Measurements from ENCODE around the gene PPM1J. TPM values are rescaled to one million over a fixed set of nuclear protein-coding genes. Genes with fewer than 3 reads are reported as not detected.
A peak's percentile ranks its signal among the peaks of the same experiment; 100 is the strongest.

Gene PPM1J
- total RNA-seq, 4 donors from 2014 or later, result 6.6 to 22.1 (median 13.4) TPM

DNA sequence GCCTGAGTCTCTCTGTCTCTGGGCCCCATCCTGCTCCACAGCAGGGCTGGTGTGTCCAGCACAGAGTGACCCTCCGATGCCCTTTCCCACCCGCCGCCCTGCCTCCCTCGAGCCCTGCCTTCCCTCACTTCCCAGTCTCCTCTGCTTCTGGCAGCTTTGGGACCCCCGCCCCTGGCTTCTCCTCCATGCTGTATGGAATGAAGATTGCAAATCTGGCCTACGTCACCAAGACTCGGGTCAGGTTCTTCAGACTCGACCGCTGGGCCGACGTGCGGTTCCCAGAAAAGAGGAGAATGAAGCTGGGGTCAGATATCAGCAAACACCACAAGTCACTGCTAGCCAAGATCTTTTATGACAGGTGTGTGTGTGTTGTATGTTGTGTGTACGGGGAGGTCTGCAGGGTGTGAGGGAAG is 26.3 kb downstream of the PPM1J start:
- no peaks in the 10 kb centered on the region for H3K27me3 ChIP-seq
- H3K4me3 ChIP-seq, result no peak overlapping the region
- TF ChIP-seq EP300 (IDR thresholded peaks at IDR 0.05), result no peak
- TF ChIP-seq POLR2A (IDR thresholded peaks at IDR 0.05), result no peak
- no peak for TF ChIP-seq POLR2AphosphoS5 (IDR thresholded peaks at IDR 0.05)
- TF ChIP-seq, protein P1, sequence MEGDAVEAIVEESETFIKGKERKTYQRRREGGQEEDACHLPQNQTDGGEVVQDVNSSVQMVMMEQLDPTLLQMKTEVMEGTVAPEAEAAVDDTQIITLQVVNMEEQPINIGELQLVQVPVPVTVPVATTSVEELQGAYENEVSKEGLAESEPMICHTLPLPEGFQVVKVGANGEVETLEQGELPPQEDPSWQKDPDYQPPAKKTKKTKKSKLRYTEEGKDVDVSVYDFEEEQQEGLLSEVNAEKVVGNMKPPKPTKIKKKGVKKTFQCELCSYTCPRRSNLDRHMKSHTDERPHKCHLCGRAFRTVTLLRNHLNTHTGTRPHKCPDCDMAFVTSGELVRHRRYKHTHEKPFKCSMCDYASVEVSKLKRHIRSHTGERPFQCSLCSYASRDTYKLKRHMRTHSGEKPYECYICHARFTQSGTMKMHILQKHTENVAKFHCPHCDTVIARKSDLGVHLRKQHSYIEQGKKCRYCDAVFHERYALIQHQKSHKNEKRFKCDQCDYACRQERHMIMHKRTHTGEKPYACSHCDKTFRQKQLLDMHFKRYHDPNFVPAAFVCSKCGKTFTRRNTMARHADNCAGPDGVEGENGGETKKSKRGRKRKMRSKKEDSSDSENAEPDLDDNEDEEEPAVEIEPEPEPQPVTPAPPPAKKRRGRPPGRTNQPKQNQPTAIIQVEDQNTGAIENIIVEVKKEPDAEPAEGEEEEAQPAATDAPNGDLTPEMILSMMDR (IDR thresholded peaks at IDR 0.05), result no peak
- peaks cover 53% of the 10 kb centered on the region for H3K36me3 ChIP-seq
- peaks cover 30% of the 10 kb centered on the region for H3K4me1 ChIP-seq
- no peak for DNase-seq (ENCODE audit: low spot score in 2 of 2)
- H3K9me3 ChIP-seq, result no peaks in the 10 kb centered on the region
- H3K27ac ChIP-seq, result no peak overlapping the region
- WGBS, result 84% methylated on average over 13 of the region's 13 CpGs

DNA sequence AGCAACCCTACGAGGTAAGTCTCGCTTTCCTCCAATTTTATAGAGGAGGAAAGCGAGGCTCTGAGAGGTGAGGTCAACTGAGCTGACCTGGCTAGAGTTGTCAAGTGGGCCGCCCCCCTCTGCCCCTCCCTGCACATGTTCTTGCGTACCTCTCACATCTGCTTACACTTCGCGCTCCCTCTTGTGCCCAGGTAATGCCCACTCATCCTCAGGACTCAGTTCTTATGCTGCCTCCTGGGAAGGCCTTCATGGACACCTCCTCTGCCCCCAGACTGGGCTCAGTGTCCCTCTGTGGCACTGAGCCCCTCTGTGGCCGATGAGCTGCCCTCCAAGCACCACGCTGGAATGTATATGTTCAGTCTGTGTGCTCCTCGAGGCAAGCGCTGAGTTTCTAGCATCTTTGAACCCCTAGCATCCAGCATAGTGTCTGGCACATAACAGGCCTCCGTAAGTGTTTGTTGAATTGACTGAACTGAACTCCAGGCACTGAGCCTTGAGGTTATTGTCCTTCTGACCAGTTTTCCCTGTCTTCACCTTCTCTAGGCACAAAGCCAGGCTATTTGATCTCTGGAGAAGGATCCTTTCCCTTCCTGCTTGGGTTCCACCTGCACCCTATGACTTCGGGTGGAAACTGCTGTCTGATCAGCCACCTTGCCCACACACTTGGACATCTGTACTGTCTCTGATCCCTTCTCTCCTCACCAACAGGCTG is 27.2 kb downstream of the PPM1J start:
- Histone ChIP-seq H3K4me3 (no peak overlapping the region), H3K9me3 (no peaks in the 10 kb centered on the region), H3K27me3 (no peaks in the 10 kb centered on the region), H3K36me3 (peaks cover 46% of the 10 kb centered on the region), H3K27ac (peak overlapping the region; percentile 71), H3K4me1 (peaks cover 30% of the 10 kb centered on the region)
- TF ChIP-seq EP300 (IDR thresholded peaks at IDR 0.05) (no peak), POLR2A (IDR thresholded peaks at IDR 0.05) (no peak)
- 80% methylated on average over 9 of the region's 13 CpGs for WGBS
- no peak for DNase-seq (ENCODE audit: low spot score in 2 of 2)

DNA sequence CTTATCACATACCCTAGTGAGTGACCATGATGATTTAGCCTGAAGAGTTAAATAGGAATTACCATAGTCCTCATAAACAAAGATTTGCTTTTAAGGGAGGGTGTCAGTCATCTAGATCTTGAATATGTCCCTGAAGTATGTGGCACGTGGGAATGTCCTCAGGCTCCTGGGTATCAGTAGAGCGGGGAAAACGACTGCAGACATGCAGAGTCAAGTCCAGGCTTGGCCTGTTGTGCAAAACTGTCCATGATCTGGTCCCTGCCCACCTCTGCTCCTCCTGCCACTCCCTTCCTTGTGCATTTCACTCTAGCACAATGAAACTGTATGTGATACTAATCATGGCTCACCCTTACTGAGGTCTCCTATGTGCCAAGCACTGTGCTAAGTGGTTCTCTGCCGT is 27.8 kb downstream of the PPM1J start:
- H3K9me3 ChIP-seq, result no peaks in the 10 kb centered on the region
- TF ChIP-seq EP300 (IDR thresholded peaks at IDR 0.05) (no peak), POLR2A (IDR thresholded peaks at IDR 0.05) (no peak), POLR2AphosphoS5 (IDR thresholded peaks at IDR 0.05) (peak in 2 of 3 donors; percentile 38 to 66)
- TF ChIP-seq, protein P1 (IDR thresholded peaks at IDR 0.05), result no peak
- no peak overlapping the region for H3K4me3 ChIP-seq
- peaks cover 40% of the 10 kb centered on the region for H3K36me3 ChIP-seq
- no peak for DNase-seq (ENCODE audit: low spot score in 2 of 2)
- peaks cover 30% of the 10 kb centered on the region for H3K4me1 ChIP-seq
- 63% methylated on average over 4 of the region's 4 CpGs for WGBS
- H3K27ac ChIP-seq, result peak overlapping the region; percentile 71
- no peaks in the 10 kb centered on the region for H3K27me3 ChIP-seq

DNA sequence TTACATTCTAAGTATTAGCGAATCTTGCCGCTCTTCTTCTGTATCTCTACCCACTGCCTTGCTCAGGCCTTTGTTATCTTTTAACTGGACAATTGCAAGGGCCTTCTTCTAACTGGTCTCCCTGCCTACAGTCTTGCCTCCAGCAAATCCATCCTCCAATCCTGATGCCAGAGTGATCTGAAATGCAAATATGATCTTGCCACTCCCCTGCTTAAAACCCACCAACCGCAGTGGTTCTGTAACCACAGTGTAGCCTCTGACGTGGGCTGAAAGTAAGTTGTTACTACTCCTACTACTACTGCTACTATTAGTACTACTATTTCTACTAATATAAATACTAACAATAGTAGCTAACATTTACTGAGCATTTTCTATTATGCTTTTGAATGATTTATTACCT is 28.3 kb downstream of the PPM1J start:
- 87% methylated on average over 4 of the region's 4 CpGs for WGBS
- DNase-seq (ENCODE audit: low spot score in 2 of 2), result no peak
- Histone ChIP-seq H3K36me3 (peaks cover 35% of the 10 kb centered on the region), H3K9me3 (no peaks in the 10 kb centered on the region), H3K27ac (peak overlapping the region; percentile 66), H3K4me3 (no peak overlapping the region), H3K4me1 (peaks cover 30% of the 10 kb centered on the region), H3K27me3 (no peaks in the 10 kb centered on the region)
- TF ChIP-seq EP300 (IDR thresholded peaks at IDR 0.05) (no peak), POLR2AphosphoS5 (IDR thresholded peaks at IDR 0.05) (no peak), POLR2A (IDR thresholded peaks at IDR 0.05) (no peak)
- TF ChIP-seq, protein P1 (IDR thresholded peaks at IDR 0.05), result no peak

DNA sequence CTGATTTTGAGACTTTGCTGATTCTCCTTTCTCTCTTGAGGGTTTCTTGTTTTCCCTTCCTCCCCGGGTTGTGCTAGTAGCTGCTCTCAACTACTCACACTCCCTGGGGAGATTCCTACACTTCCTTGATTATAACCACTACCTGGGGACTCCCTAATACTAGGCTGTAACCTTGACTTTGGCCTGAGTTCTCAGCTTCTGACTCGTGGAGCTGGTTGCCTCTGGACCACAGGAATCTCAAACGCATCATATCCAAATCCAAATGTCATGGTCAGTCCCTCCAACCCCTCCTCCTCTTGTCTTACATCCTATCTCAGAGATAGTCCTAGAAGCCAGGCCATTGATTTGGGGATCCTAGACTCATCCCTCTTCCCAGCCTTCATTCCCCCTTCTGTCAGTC is 28.7 kb downstream of the PPM1J start:
- Histone ChIP-seq H3K27ac (no peak overlapping the region), H3K4me1 (peaks cover 30% of the 10 kb centered on the region), H3K9me3 (no peaks in the 10 kb centered on the region), H3K36me3 (peaks cover 31% of the 10 kb centered on the region), H3K27me3 (no peaks in the 10 kb centered on the region), H3K4me3 (no peak overlapping the region)
- no peak for TF ChIP-seq EP300 (IDR thresholded peaks at IDR 0.05)
- no peak for TF ChIP-seq POLR2A (IDR thresholded peaks at IDR 0.05)
- TF ChIP-seq, protein P1 (IDR thresholded peaks at IDR 0.05), result no peak
- no peak for TF ChIP-seq POLR2AphosphoS5 (IDR thresholded peaks at IDR 0.05)
- no peak for DNase-seq (ENCODE audit: low spot score in 2 of 2)
- 53% methylated on average over 3 of the region's 3 CpGs for WGBS

Measured in suprapubic skin (tissue), 4 donors.